ENCODE measurements around the gene DLG2. TPM values are rescaled to one million over a fixed set of nuclear protein-coding genes. Genes with fewer than 3 reads are reported as not detected.

The DLG2 gene
- total RNA-seq, 4 donors from 2014 or later, result 37.9 to 71.5 (median 44.9) TPM

DNA sequence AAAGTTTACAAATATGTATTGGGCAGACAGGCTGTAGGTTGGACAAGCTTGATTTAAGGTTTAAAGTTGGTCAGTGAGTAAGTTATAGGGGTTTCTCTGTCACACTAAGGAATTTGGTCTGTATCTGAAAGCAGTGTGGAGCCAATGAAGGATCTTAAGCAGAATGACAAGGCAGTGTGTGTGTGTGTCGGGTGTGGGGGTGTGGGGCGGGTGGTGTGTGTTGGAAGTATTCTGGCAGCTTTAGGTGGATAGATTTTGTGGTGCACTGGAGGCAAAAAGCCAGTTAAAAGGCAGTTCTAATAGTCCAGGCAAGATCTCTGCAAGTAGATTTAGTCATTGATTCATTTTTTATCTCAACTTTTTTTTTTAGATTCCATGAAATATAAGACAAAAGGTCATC is 1334.2 kb downstream of the DLG2 start:
- no peaks in the 10 kb centered on the region for H3K36me3 ChIP-seq
- TF ChIP-seq EP300 (IDR thresholded peaks at IDR 0.05), result no peak
- no peak for TF ChIP-seq POLR2A (IDR thresholded peaks at IDR 0.05)
- TF ChIP-seq POLR2AphosphoS5 (IDR thresholded peaks at IDR 0.05), result no peak
- TF ChIP-seq, protein P1, sequence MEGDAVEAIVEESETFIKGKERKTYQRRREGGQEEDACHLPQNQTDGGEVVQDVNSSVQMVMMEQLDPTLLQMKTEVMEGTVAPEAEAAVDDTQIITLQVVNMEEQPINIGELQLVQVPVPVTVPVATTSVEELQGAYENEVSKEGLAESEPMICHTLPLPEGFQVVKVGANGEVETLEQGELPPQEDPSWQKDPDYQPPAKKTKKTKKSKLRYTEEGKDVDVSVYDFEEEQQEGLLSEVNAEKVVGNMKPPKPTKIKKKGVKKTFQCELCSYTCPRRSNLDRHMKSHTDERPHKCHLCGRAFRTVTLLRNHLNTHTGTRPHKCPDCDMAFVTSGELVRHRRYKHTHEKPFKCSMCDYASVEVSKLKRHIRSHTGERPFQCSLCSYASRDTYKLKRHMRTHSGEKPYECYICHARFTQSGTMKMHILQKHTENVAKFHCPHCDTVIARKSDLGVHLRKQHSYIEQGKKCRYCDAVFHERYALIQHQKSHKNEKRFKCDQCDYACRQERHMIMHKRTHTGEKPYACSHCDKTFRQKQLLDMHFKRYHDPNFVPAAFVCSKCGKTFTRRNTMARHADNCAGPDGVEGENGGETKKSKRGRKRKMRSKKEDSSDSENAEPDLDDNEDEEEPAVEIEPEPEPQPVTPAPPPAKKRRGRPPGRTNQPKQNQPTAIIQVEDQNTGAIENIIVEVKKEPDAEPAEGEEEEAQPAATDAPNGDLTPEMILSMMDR (IDR thresholded peaks at IDR 0.05), result no peak
- no peak for DNase-seq (ENCODE audit: low spot score in 2 of 2)
- 78% methylated on average over 2 of the region's 2 CpGs for whole genome bisulfite sequencing
- no peak overlapping the region for H3K4me3 ChIP-seq
- no peaks in the 10 kb centered on the region for H3K27me3 ChIP-seq
- no peak overlapping the region for H3K27ac ChIP-seq
- H3K9me3 ChIP-seq, result no peaks in the 10 kb centered on the region
- no peaks in the 10 kb centered on the region for H3K4me1 ChIP-seq

DNA sequence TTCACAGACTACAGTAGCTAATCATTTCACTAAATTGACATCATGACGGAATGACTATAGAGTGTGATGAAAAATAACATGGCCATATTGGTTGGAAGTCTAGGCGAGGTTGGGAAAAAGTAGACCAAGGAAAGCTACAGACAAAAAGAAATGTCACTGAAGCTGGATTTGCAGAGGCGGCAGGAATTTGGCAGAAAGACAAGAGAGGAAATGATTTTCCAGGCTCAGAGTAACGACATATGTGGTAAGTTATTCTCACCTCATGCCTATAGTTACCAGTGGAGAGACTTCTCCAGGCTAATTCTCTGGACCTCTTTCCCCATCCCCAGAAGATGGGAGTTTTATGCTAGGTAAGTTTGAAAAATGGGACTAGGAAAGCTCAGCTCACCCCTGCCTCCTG is 1335.1 kb downstream of the DLG2 start:
- no peak overlapping the region for H3K4me3 ChIP-seq
- H3K9me3 ChIP-seq, result no peaks in the 10 kb centered on the region
- no peaks in the 10 kb centered on the region for H3K27me3 ChIP-seq
- no peak for TF ChIP-seq POLR2A (IDR thresholded peaks at IDR 0.05)
- TF ChIP-seq, protein P1 (IDR thresholded peaks at IDR 0.05), result no peak
- TF ChIP-seq EP300 (IDR thresholded peaks at IDR 0.05), result no peak
- TF ChIP-seq POLR2AphosphoS5 (IDR thresholded peaks at IDR 0.05), result no peak
- 65% methylated on average over 4 of the region's 4 CpGs for WGBS
- no peak overlapping the region for H3K27ac ChIP-seq
- no peak for DNase-seq (ENCODE audit: low spot score in 2 of 2)
- H3K4me1 ChIP-seq, result no peaks in the 10 kb centered on the region
- no peaks in the 10 kb centered on the region for H3K36me3 ChIP-seq

DNA sequence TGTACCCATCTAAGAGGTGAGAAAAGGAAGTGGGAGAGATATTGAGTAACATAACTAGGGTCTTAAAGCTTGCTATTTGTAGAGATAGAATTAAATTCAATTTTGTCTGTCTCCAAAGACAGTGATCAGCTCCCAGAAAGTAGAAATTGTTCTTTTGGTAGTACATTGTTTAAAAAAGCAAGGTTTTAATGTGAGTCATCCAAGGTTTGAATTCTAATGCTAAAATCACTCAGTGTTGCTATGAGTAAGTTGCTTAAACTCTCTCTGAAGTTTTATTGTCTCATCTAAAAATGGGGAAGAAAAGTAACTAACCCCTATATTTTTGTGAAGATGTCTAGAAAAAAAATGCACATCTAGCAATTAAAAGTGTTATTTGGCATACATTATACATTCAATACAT is 1336.5 kb downstream of the DLG2 start:
- Histone ChIP-seq H3K36me3 (no peaks in the 10 kb centered on the region), H3K9me3 (no peaks in the 10 kb centered on the region), H3K4me1 (no peaks in the 10 kb centered on the region), H3K4me3 (no peak overlapping the region), H3K27ac (no peak overlapping the region), H3K27me3 (no peaks in the 10 kb centered on the region)
- TF ChIP-seq POLR2AphosphoS5 (IDR thresholded peaks at IDR 0.05), result no peak
- TF ChIP-seq, protein P1 (IDR thresholded peaks at IDR 0.05), result no peak
- TF ChIP-seq EP300 (IDR thresholded peaks at IDR 0.05), result no peak
- no peak for TF ChIP-seq POLR2A (IDR thresholded peaks at IDR 0.05)
- DNase-seq (ENCODE audit: low spot score in 2 of 2), result no peak

DNA sequence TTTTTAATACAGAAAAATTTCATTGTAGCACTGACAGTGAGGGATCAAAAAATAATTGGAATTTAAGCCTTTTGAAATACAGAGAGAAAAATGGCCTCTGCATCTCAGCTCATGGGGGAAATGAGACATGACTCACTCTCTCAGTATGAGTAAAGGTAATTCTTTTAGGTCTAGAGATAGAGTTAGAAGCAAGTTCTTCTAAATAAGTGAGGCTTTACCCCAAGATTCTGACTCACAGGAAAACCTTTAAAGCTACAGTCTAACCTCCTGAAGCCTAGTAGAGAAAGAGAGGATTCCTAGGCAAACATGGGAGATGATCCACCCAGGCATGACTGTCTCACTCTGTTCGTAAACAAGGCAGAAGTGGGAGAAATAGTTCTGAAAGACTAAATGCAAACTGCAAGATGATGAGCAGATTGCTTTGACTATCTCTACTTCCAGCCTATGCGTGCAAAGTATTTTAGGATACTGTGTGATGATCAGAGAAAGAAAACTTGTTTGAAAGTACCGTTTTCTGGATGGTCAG is 1337.7 kb downstream of the DLG2 start:
- Histone ChIP-seq H3K9me3 (no peaks in the 10 kb centered on the region), H3K27ac (no peak overlapping the region), H3K4me3 (no peak overlapping the region), H3K27me3 (no peaks in the 10 kb centered on the region), H3K36me3 (no peaks in the 10 kb centered on the region), H3K4me1 (no peaks in the 10 kb centered on the region)
- WGBS, result 92% methylated on average over 3 of the region's 3 CpGs
- TF ChIP-seq, protein P1 (IDR thresholded peaks at IDR 0.05), result no peak
- no peak for TF ChIP-seq POLR2A (IDR thresholded peaks at IDR 0.05)
- no peak for TF ChIP-seq EP300 (IDR thresholded peaks at IDR 0.05)
- TF ChIP-seq POLR2AphosphoS5 (IDR thresholded peaks at IDR 0.05), result no peak
- DNase-seq (ENCODE audit: low spot score in 2 of 2), result no peak

DNA sequence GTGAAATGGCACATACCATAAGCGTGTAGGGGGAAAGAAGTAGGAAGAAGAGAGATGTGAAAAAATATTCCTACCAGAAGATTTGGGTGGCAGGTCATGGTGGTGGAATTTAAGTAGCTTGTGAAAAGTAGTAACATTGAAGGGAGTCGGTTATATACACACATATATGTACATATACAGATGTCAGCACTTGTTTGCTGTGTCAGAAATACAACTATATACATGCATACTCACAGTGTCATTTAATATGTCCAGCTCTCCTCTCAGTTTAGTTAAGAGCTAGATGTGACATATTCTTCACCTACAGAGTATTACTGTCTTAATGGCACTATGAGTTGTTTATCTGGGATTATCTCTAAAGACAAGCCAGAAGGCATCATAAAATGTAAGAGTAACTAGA is 1353.6 kb downstream of the DLG2 start:
- Histone ChIP-seq H3K27me3 (no peaks in the 10 kb centered on the region), H3K9me3 (no peaks in the 10 kb centered on the region), H3K36me3 (no peaks in the 10 kb centered on the region), H3K4me3 (no peak overlapping the region), H3K4me1 (no peaks in the 10 kb centered on the region), H3K27ac (no peak overlapping the region)
- TF ChIP-seq POLR2AphosphoS5 (IDR thresholded peaks at IDR 0.05) (no peak), EP300 (IDR thresholded peaks at IDR 0.05) (no peak), POLR2A (IDR thresholded peaks at IDR 0.05) (no peak)
- TF ChIP-seq, protein P1 (IDR thresholded peaks at IDR 0.05), result no peak
- WGBS, result 83% methylated on average over 2 of the region's 2 CpGs
- DNase-seq (ENCODE audit: low spot score in 2 of 2), result no peak

All from suprapubic skin (tissue), 4 donors.